Measurements from ENCODE around the gene SRPX.

DNA sequence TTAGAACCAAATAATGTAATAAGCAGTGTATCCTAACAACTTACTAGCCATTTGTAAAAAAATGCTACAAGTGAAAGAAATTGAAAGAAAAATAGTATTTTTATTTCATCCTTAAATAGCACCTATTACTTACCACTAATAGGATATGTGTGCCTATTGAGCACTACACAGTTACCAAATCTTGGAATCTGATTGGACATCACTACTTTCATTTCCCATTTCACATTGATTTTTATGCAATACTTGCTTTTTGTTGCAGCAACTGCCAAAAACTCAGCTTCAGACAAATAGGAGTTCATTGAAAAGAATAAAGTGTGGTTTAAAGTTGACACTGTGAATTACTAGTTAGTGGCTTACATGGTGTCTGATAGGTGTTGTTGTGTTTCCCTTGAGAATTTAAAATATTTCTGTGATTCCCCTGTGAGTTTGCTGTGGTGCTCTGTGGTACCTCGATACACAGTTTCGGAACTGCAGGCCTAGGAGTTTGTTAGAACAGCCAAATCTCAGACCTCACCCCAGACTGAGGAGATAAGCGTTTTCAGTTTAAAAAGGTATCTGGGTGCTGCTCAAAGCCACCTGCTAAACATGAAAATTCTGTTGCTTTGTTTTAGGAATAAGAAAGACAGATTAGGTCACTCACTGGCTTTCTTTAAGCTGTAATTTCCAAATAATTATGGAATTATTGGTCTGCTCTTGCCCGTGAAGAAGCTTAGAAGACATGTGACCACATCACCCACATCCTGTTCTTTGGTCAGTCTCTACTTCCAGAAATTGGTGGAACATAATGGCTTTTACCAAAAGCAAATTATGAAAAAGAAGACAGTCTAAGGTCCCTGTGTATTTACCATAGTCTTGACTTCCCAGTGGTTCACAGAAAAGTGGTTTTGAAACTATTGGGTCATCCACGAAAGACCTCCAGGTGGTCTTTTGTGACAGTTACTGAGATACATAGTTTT, 116.5 kb downstream of the SRPX start:
- TF ChIP-seq, protein P1, sequence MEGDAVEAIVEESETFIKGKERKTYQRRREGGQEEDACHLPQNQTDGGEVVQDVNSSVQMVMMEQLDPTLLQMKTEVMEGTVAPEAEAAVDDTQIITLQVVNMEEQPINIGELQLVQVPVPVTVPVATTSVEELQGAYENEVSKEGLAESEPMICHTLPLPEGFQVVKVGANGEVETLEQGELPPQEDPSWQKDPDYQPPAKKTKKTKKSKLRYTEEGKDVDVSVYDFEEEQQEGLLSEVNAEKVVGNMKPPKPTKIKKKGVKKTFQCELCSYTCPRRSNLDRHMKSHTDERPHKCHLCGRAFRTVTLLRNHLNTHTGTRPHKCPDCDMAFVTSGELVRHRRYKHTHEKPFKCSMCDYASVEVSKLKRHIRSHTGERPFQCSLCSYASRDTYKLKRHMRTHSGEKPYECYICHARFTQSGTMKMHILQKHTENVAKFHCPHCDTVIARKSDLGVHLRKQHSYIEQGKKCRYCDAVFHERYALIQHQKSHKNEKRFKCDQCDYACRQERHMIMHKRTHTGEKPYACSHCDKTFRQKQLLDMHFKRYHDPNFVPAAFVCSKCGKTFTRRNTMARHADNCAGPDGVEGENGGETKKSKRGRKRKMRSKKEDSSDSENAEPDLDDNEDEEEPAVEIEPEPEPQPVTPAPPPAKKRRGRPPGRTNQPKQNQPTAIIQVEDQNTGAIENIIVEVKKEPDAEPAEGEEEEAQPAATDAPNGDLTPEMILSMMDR (IDR thresholded peaks at IDR 0.05; ENCODE audit: low read length), result no peak
- TF ChIP-seq EZH2 (optimal IDR thresholded peaks at IDR 0.05; ENCODE audit: low read depth, low read length) (no peak), EZH2phosphoT487 (IDR thresholded peaks at IDR 0.05; ENCODE audit: low read length) (no peak)
